Measurements from ENCODE around the gene BMP2K. TPM values are rescaled to one million over a fixed set of nuclear protein-coding genes. Genes with fewer than 3 reads are reported as not detected.

BMP2K gene
- total RNA-seq, 2 experiments from 2014 or later, result 4.6 to 5.6 TPM

DNA sequence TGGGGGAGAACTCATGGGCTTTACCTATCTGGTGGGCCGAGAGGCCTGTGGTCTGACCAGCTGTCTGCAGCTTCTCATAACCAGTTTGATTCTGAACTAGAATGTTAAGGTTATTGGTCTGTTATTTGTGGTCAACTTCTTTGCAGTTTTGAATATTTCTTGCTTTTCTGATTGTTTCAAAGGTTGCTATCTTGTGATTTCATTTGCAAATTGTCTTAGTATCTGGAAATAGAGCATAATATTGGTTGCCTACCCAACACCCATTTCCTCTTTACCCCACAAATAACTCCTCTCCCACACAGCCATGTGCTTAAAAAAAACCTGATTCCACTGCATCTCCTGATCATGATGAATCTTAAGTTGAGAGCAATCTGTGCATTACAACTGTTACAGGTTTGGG lies 39.1 kb upstream of the BMP2K start:
- no peaks in the 10 kb centered on the region for H3K9me3 Mint-ChIP-seq
- H3K36me3 Mint-ChIP-seq (ENCODE audit: low read depth), result no peaks in the 10 kb centered on the region

GRCh38 chr4:78737973-78738372 lies 38.2 kb upstream of the BMP2K start:
- Histone ChIP-seq H3K27ac (ENCODE audit: low read depth in 1 of 2, low read length in 2 of 2) (no peak overlapping the region), H3K27me3 (ENCODE audit: control insufficient read depth in 1 of 2, insufficient read depth in 2 of 2, low read length in 2 of 2) (no peaks in the 10 kb centered on the region), H3K4me1 (ENCODE audit: insufficient read depth, low read length) (no peaks in the 10 kb centered on the region), H3K36me3 (ENCODE audit: insufficient read depth, low read length) (no peaks in the 10 kb centered on the region), H3K9me3 (ENCODE audit: control insufficient read depth in 1 of 2, insufficient read depth in 1 of 2, low read length in 2 of 2) (no peaks in the 10 kb centered on the region), H3K4me3 (ENCODE audit: low read length) (no peak overlapping the region)
- H3K27me3 Mint-ChIP-seq, result no peaks in the 10 kb centered on the region
- DNase-seq (no peak), ATAC-seq (ENCODE audit: poor library complexity) (no peak)
- H3K4me1 Mint-ChIP-seq (ENCODE audit: low read depth), result no peaks in the 10 kb centered on the region
- intact Hi-C loops (cut with DNase I, micrococcal nuclease), result no loop called here
- H3K9me3 Mint-ChIP-seq, result no peaks in the 10 kb centered on the region
- CTCF ChIA-PET, result no interaction called here
- no peaks in the 10 kb centered on the region for H3K36me3 Mint-ChIP-seq (ENCODE audit: low read depth)
- H3K27ac Mint-ChIP-seq, result no peak overlapping the region
- no peak overlapping the region for H3K4me3 Mint-ChIP-seq
- TF ChIP-seq, protein P1, sequence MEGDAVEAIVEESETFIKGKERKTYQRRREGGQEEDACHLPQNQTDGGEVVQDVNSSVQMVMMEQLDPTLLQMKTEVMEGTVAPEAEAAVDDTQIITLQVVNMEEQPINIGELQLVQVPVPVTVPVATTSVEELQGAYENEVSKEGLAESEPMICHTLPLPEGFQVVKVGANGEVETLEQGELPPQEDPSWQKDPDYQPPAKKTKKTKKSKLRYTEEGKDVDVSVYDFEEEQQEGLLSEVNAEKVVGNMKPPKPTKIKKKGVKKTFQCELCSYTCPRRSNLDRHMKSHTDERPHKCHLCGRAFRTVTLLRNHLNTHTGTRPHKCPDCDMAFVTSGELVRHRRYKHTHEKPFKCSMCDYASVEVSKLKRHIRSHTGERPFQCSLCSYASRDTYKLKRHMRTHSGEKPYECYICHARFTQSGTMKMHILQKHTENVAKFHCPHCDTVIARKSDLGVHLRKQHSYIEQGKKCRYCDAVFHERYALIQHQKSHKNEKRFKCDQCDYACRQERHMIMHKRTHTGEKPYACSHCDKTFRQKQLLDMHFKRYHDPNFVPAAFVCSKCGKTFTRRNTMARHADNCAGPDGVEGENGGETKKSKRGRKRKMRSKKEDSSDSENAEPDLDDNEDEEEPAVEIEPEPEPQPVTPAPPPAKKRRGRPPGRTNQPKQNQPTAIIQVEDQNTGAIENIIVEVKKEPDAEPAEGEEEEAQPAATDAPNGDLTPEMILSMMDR (IDR thresholded peaks at IDR 0.05), result no peak
- POLR2A ChIA-PET, result no interaction called here

More for the DNA sequence above, 39.1 kb upstream of the BMP2K start:
- H3K36me3 ChIP-seq (ENCODE audit: insufficient read depth, low read length), result no peaks in the 10 kb centered on the region
- H3K4me1 ChIP-seq (ENCODE audit: insufficient read depth, low read length), result no peaks in the 10 kb centered on the region
- H3K4me1 Mint-ChIP-seq (ENCODE audit: low read depth), result no peaks in the 10 kb centered on the region
- DNase-seq, result no peak
- ChIA-PET POLR2A (no interaction called here), CTCF (interaction anchor here (1.7 kb wide), 1 partner anchor 9 kb away, joined by 7 read pairs; no protein-coding TSS in a partner anchor)
- H3K27ac Mint-ChIP-seq, result no peak overlapping the region
- TF ChIP-seq, protein P1 (IDR thresholded peaks at IDR 0.05), result no peak
- no peak overlapping the region for H3K4me3 Mint-ChIP-seq
- H3K27me3 Mint-ChIP-seq, result no peaks in the 10 kb centered on the region
- no peaks in the 10 kb centered on the region for H3K9me3 ChIP-seq (ENCODE audit: control insufficient read depth in 1 of 2, insufficient read depth in 1 of 2, low read length in 2 of 2)
- ATAC-seq (ENCODE audit: poor library complexity), result no peak
- intact Hi-C loops (cut with DNase I, micrococcal nuclease), result no loop called here
- H3K27ac ChIP-seq (ENCODE audit: low read depth in 1 of 2, low read length in 2 of 2), result no peak overlapping the region
- no peak overlapping the region for H3K4me3 ChIP-seq (ENCODE audit: low read length)
- H3K27me3 ChIP-seq (ENCODE audit: control insufficient read depth in 1 of 2, insufficient read depth in 2 of 2, low read length in 2 of 2), result no peaks in the 10 kb centered on the region

GRCh38 chr4:78742300-78742699 lies 33.9 kb upstream of the BMP2K start:
- H3K27me3 Mint-ChIP-seq, result no peaks in the 10 kb centered on the region
- Histone ChIP-seq H3K4me1 (ENCODE audit: insufficient read depth, low read length) (no peaks in the 10 kb centered on the region), H3K36me3 (ENCODE audit: insufficient read depth, low read length) (no peaks in the 10 kb centered on the region), H3K27me3 (ENCODE audit: control insufficient read depth in 1 of 2, insufficient read depth in 2 of 2, low read length in 2 of 2) (no peaks in the 10 kb centered on the region), H3K9me3 (ENCODE audit: control insufficient read depth in 1 of 2, insufficient read depth in 1 of 2, low read length in 2 of 2) (no peaks in the 10 kb centered on the region), H3K27ac (ENCODE audit: low read depth in 1 of 2, low read length in 2 of 2) (no peak overlapping the region), H3K4me3 (ENCODE audit: low read length) (no peak overlapping the region)
- ChIA-PET CTCF (no interaction called here), POLR2A (no interaction called here)
- H3K27ac Mint-ChIP-seq, result no peak overlapping the region
- H3K9me3 Mint-ChIP-seq, result no peaks in the 10 kb centered on the region
- intact Hi-C loops (cut with DNase I, micrococcal nuclease), result no loop called here
- TF ChIP-seq, protein P1 (IDR thresholded peaks at IDR 0.05), result no peak
- H3K4me3 Mint-ChIP-seq, result no peak overlapping the region
- no peaks in the 10 kb centered on the region for H3K4me1 Mint-ChIP-seq (ENCODE audit: low read depth)
- no peak for DNase-seq
- ATAC-seq (ENCODE audit: poor library complexity), result no peak
- no peaks in the 10 kb centered on the region for H3K36me3 Mint-ChIP-seq (ENCODE audit: low read depth)
